Hepatocyte (in vitro differentiated cells): Measurements from ENCODE around the gene TIFAB.

Experiments used
- EZH2 ChIP-seq: fragments of 200-600 bp; sonication (generic); IDR thresholded peaks from 2 replicates; pipeline ENCODE4 v1.6.1; 2016; ENCODE audit warnings: antibody characterized with exemption, mild to moderate bottlenecking, borderline replicate concordance
- TF ChIP-seq, protein P1 (sequence below): fragments of 200-600 bp; sonication (generic); IDR thresholded peaks from 2 replicates; pipeline ENCODE4 v1.5.1; 2016; ENCODE audit warnings: antibody characterized with exemption, mild to moderate bottlenecking; ENCODE audit not compliant: poor library complexity

DNA sequence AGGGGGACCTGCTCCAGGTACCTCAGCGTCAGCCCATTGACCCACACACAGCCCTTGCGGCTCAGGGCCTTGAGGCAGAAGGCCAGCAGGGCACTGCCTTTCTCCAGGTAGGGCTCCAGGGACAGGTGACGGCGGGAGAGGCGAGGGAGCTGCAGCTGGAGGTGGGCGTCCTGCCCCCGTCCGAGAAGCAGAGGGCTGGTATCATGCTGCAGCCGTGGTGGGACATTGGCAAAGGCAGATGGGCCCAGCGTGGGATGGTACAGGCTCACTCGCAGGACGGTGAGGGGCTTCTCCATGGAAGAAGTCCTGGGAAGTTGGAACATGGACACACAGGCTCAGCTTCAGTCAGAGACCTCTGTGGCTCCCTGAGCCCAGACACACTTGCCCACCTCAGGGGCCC lies 2.5 kb downstream of the TIFAB start:
- TF ChIP-seq, protein P1, sequence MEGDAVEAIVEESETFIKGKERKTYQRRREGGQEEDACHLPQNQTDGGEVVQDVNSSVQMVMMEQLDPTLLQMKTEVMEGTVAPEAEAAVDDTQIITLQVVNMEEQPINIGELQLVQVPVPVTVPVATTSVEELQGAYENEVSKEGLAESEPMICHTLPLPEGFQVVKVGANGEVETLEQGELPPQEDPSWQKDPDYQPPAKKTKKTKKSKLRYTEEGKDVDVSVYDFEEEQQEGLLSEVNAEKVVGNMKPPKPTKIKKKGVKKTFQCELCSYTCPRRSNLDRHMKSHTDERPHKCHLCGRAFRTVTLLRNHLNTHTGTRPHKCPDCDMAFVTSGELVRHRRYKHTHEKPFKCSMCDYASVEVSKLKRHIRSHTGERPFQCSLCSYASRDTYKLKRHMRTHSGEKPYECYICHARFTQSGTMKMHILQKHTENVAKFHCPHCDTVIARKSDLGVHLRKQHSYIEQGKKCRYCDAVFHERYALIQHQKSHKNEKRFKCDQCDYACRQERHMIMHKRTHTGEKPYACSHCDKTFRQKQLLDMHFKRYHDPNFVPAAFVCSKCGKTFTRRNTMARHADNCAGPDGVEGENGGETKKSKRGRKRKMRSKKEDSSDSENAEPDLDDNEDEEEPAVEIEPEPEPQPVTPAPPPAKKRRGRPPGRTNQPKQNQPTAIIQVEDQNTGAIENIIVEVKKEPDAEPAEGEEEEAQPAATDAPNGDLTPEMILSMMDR: no peak
- no peak for TF ChIP-seq EZH2
